G401 (cell line): ENCODE data around the gene SCFD2. TPM values are rescaled to one million over a fixed set of nuclear protein-coding genes. Genes with fewer than 3 reads are reported as not detected.
A peak's percentile ranks its signal among the peaks of the same experiment; 100 is the strongest.
"Not testable (repeated sequence)": the region's sequence is repeated elsewhere in the genome, so short reads cannot be mapped to it uniquely, and the experiment has no call there.

Experiments
- DNase-seq: peaks from one replicate; pipeline ENCODE4 v3.0.0-alpha.2; 2015; ENCODE audit warnings: low spot score
- in situ Hi-C: cut with HindIII; loops from 2 replicates; pipeline ENCODE4 v1.10.0; 2016; ENCODE audit warnings: low sequenced_read_pairs, mixed read lengths
- total RNA-seq: library from RNA; depleted of rRNA; stranded (reverse); fragments of >200 nt; shearing (Covaris generic); gene quantifications from 2 replicates; pipeline ENCODE4 v1.2.3, GENCODE V29; 2014

The SCFD2 gene
- total RNA-seq, 1 experiment from 2014 or later = 16.9 TPM

- no peak for DNase-seq
- in situ Hi-C loops = no loop called here
These were observed 91.1 kb downstream of the SCFD2 start for GRCh38 chr4:53274609-53275268.

- peak; percentile 5 for DNase-seq
These were observed 92.1 kb downstream of the SCFD2 start for GRCh38 chr4:53273726-53274125.

GRCh38 chr4:53267026-53267425 lies 98.8 kb downstream of the SCFD2 start:
- no peak for DNase-seq
- in situ Hi-C loops = no loop called here

More at GRCh38 chr4:53273726-53274125, 92.1 kb downstream of the SCFD2 start:
- in situ Hi-C loops = no loop called here

- DNase-seq, in situ Hi-C loops: not testable (repeated sequence)
These were observed 109.9 kb downstream of the SCFD2 start for GRCh38 chr4:53255986-53256385.

GRCh38 chr4:53240573-53240972 lies 125.3 kb downstream of the SCFD2 start:
- no peak for DNase-seq
- in situ Hi-C loops = no loop called here

- in situ Hi-C loops, DNase-seq: not testable (repeated sequence)
These were observed 127.5 kb downstream of the SCFD2 start for GRCh38 chr4:53238352-53238751.

- in situ Hi-C loops, DNase-seq: not testable (repeated sequence)
These were observed 128.1 kb downstream of the SCFD2 start for GRCh38 chr4:53237811-53238210.

GRCh38 chr4:53236624-53237023 lies 129.2 kb downstream of the SCFD2 start:
- in situ Hi-C loops, DNase-seq: not testable (repeated sequence)

- in situ Hi-C loops = no loop called here
These were observed 130.3 kb downstream of the SCFD2 start for GRCh38 chr4:53235547-53235946.

GRCh38 chr4:53234669-53235068 lies 131.2 kb downstream of the SCFD2 start:
- in situ Hi-C loops = no loop called here
- DNase-seq = no peak

More at GRCh38 chr4:53235547-53235946, 130.3 kb downstream of the SCFD2 start:
- DNase-seq = no peak

- in situ Hi-C loops = no loop called here
These were observed 131.8 kb downstream of the SCFD2 start for GRCh38 chr4:53234111-53234510.

GRCh38 chr4:53233114-53233795 lies 132.6 kb downstream of the SCFD2 start:
- in situ Hi-C loops = no loop called here
- no peak for DNase-seq

More at GRCh38 chr4:53234111-53234510, 131.8 kb downstream of the SCFD2 start:
- no peak for DNase-seq

- DNase-seq = no peak
- in situ Hi-C loops = no loop called here
These were observed 133.5 kb downstream of the SCFD2 start for GRCh38 chr4:53232371-53232770.

- in situ Hi-C loops = no loop called here
- no peak for DNase-seq
These were observed 137.8 kb downstream of the SCFD2 start for GRCh38 chr4:53228036-53228435.

- DNase-seq = no peak
- in situ Hi-C loops = no loop called here
These were observed 138.4 kb downstream of the SCFD2 start for GRCh38 chr4:53227451-53227850.

- DNase-seq = no peak
- in situ Hi-C loops = no loop called here
These were observed 143.9 kb downstream of the SCFD2 start for GRCh38 chr4:53221832-53222480.

GRCh38 chr4:53219148-53219547 lies 146.7 kb downstream of the SCFD2 start:
- in situ Hi-C loops = not testable (repeated sequence)

GRCh38 chr4:53208753-53209152 lies 157.1 kb downstream of the SCFD2 start:
- in situ Hi-C loops = no loop called here
- no peak for DNase-seq

More at GRCh38 chr4:53219148-53219547, 146.7 kb downstream of the SCFD2 start:
- not testable (repeated sequence) for DNase-seq

GRCh38 chr4:53205970-53206369 lies 159.9 kb downstream of the SCFD2 start:
- in situ Hi-C loops = no loop called here
- DNase-seq = no peak

GRCh38 chr4:53199356-53199755 lies 166.5 kb downstream of the SCFD2 start:
- no peak for DNase-seq
- in situ Hi-C loops = no loop called here
